Lower lobe of right lung (tissue), 2 donors: ENCODE data around the gene CENPS. TPM values are rescaled to one million over a fixed set of nuclear protein-coding genes. Genes with fewer than 3 reads are reported as not detected.
"Not testable (repeated sequence)": the region's sequence is repeated elsewhere in the genome, so short reads cannot be mapped to it uniquely, and the experiment has no call there.

Experiments
- ATAC-seq, 2 donors: fragments of 200-7000 bp; cut with Tn5 transposase; one replicate each; pipeline ENCODE4 v1.9.1; 2020 to 2022; ENCODE audit warnings: mild to moderate bottlenecking in 2 of 2, moderate library complexity in 2 of 2
- DNase-seq: peaks from one replicate; pipeline ENCODE4 v3.0.0-alpha.2; 2020
- H3K27ac ChIP-seq: fragments of 200-600 bp; one replicate; pipeline ENCODE4 v1.8.0; 2022
- H3K27me3 ChIP-seq: fragments of 200-600 bp; one replicate; pipeline ENCODE4 v1.8.0; 2022; ENCODE audit warnings: low read depth
- H3K36me3 ChIP-seq: fragments of 200-600 bp; one replicate; pipeline ENCODE4 v1.8.0; 2022; ENCODE audit warnings: mild to moderate bottlenecking
- H3K4me1 ChIP-seq: fragments of 200-600 bp; one replicate; pipeline ENCODE4 v1.8.0; 2022
- H3K4me3 ChIP-seq: fragments of 200-600 bp; one replicate; pipeline ENCODE4 v1.8.0; 2022; ENCODE audit warnings: mild to moderate bottlenecking
- H3K9me3 ChIP-seq: fragments of 200-600 bp; one replicate; pipeline ENCODE4 v1.8.0; 2022
- CTCF ChIP-seq: fragments of 200-600 bp; IDR thresholded peaks from one replicate; pipeline ENCODE4 v1.8.0; 2022; ENCODE audit warnings: antibody characterized with exemption, mild to moderate bottlenecking
- intact Hi-C: fragments of 100-400 bp; cut with DNase I; formaldehyde crosslinking; loops from one replicate; pipeline ENCODE4 v1.11.0; 2022
- total RNA-seq: library from RNA; stranded (reverse); fragmentation: NEBNext Ultra II Directional; extraction: Animal tissue kit (Norgen Biotek cat#: 25700); gene quantifications from one replicate; pipeline ENCODE4 v1.2.1, GENCODE V29; 2021
- donor health status: DM: no; HTN: yes; CAD: no; lungs with severe emphysema.

The CENPS gene
- total RNA-seq, 1 donor from 2014 or later = 13.4 TPM

GRCh38 chr1:10407201-10407600 is 23.0 kb upstream of the CENPS start:
- intact Hi-C loops = no loop called here
- peaks cover 100% of the 10 kb centered on the region for H3K36me3 ChIP-seq
- ATAC-seq (no peak), DNase-seq (no peak)
- H3K27me3 ChIP-seq = no peaks in the 10 kb centered on the region
- H3K4me1 ChIP-seq = no peaks in the 10 kb centered on the region
- H3K4me3 ChIP-seq = no peak overlapping the region
- no peaks in the 10 kb centered on the region for H3K9me3 ChIP-seq
- no peak for TF ChIP-seq CTCF
- H3K27ac ChIP-seq = no peak overlapping the region

GRCh38 chr1:10415211-10415930 is 14.9 kb upstream of the CENPS start:
- DNase-seq (peak; percentile 53), ATAC-seq (peak; percentile 82 to 90)
- peak overlapping the region; percentile 14 for H3K27ac ChIP-seq
- H3K36me3 ChIP-seq = peaks cover 97% of the 10 kb centered on the region
- no peak overlapping the region for H3K4me3 ChIP-seq
- H3K4me1 ChIP-seq = no peaks in the 10 kb centered on the region
- no peaks in the 10 kb centered on the region for H3K9me3 ChIP-seq
- TF ChIP-seq CTCF = no peak
- intact Hi-C loops = no loop called here
- H3K27me3 ChIP-seq = no peaks in the 10 kb centered on the region

GRCh38 chr1:10415967-10416366 is 14.3 kb upstream of the CENPS start:
- DNase-seq = not testable (repeated sequence)

GRCh38 chr1:10418741-10419140 is 11.5 kb upstream of the CENPS start:
- peaks cover 73% of the 10 kb centered on the region for H3K36me3 ChIP-seq
- intact Hi-C loops, H3K27ac ChIP-seq, ATAC-seq, H3K4me3 ChIP-seq, DNase-seq, H3K4me1 ChIP-seq, H3K27me3 ChIP-seq, H3K9me3 ChIP-seq: not testable (repeated sequence)

More at GRCh38 chr1:10415967-10416366, 14.3 kb upstream of the CENPS start:
- H3K9me3 ChIP-seq, H3K27me3 ChIP-seq, H3K4me3 ChIP-seq, ATAC-seq, H3K4me1 ChIP-seq, H3K27ac ChIP-seq, intact Hi-C loops: not testable (repeated sequence)
- H3K36me3 ChIP-seq = peaks cover 97% of the 10 kb centered on the region

GRCh38 chr1:10419351-10419750 is 10.9 kb upstream of the CENPS start:
- peaks cover 67% of the 10 kb centered on the region for H3K36me3 ChIP-seq
- intact Hi-C loops = no loop called here
- TF ChIP-seq CTCF = no peak
- no peak overlapping the region for H3K4me3 ChIP-seq
- no peak for ATAC-seq
- no peaks in the 10 kb centered on the region for H3K27me3 ChIP-seq
- no peaks in the 10 kb centered on the region for H3K4me1 ChIP-seq
- no peak for DNase-seq
- H3K9me3 ChIP-seq = no peaks in the 10 kb centered on the region
- H3K27ac ChIP-seq = no peak overlapping the region

GRCh38 chr1:10421637-10422036 is 8.6 kb upstream of the CENPS start:
- intact Hi-C loops = loop anchor here (10.0 kb wide), 1 partner anchor 47 kb away; no protein-coding TSS in a partner anchor
- Histone ChIP-seq H3K27me3 (no peaks in the 10 kb centered on the region), H3K27ac (no peak overlapping the region), H3K36me3 (peaks cover 47% of the 10 kb centered on the region), H3K9me3 (no peaks in the 10 kb centered on the region), H3K4me3 (no peak overlapping the region), H3K4me1 (no peaks in the 10 kb centered on the region)
- no peak for DNase-seq
- no peak for TF ChIP-seq CTCF
- ATAC-seq = no peak
